GM19397 (cell line): ENCODE results near the gene GRM1.

Experiments
- ATAC-seq: cut with Tn5 transposase; IDR thresholded peaks from one replicate; pipeline ENCODE4 v1.9.1; 2021; ENCODE audit warnings: mild to moderate bottlenecking, moderate library complexity; ENCODE audit not compliant: unreplicated experiment

GRM1 gene

DNA sequence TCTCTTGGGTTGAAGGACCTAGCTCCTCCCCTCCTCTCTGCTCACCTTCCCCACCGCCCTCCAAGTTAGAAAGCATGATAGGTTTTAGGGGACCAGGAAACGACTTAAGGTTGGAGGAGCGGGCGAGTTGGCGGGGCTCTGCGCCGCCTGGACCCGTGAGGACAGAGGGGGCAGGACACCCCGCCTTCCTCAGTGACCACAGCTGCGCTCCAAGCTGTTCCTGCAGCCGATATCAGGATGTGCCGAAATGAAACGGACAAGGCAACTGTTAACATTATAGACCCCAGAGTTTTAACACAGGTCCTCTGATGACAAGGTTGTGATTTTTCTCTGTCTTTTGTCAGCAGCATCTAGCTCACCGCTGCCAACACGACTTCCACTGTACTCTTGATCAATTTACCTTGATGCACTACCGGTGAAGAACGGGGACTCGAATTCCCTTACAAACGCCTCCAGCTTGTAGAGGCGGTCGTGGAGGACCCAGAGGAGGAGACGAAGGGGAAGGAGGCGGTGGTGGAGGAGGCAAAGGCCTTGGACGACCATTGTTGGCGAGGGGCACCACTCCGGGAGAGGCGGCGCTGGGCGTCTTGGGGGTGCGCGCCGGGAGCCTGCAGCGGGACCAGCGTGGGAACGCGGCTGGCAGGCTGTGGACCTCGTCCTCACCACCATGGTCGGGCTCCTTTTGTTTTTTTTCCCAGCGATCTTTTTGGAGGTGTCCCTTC is at the start of gene GRM1:
TSS of gene GRM1 (plus strand) at position 212 of the 722 bp plus-strand sequence. CDS start at position 668, 456 bp downstream.
- no peak for ATAC-seq

DNA sequence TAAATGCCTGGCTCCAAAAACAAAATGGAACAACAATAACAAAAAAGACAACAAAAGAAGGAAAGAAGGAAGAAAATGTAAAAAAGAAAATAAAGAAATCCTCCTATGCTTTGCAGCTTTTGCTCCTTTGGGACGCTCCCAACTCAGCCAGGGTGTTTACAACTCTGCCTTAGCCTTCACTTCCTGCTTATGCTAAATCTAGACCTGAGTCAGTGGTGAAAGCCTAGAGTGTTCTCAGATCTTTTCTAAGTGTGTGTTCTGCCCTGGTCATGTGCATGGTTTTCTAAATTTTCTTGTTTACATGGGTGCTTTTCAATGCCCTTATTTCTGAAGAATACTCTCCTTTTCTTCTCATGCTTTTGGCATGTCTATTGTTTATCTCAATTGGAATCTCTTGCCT is 19.5 kb upstream of the GRM1 start:
- no peak for ATAC-seq

DNA sequence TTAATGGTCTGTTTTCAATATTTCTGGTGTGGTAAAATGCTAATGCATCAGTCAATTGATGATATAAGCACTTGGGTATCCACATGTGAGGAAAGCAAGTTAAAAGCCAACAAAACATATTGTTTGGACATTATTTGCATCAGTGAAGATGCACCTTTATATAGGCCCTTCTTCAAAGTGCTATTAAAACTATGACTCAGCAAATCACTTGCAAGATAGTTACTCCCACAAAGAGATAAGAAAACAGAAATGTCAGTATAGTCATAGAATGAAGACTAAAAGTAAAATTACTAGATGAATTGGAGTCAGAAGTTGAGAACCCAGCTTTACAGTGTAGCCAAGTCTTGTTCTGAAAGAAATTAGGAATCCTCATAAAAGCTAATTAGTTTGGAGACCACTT is 14.6 kb upstream of the GRM1 start:
- ATAC-seq, result no peak

DNA sequence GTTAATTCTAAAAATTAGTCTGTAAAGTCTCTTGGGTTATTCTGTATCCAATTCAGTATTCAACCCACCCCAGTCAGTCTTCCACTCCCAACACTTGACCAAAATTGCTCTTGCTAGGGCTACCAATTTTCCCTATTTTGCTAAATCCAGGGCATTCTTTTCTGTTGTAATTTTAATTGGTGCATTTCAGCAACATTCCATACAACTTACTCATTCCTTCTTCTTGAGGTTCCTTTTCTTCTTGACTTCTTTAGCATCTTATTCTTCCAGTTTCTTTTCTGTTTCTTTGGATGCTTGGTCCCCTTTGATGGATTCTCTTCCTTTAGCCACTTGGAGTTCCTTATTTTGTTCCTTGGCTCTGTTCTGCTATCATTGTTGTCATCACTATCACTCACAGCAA is 11.2 kb upstream of the GRM1 start:
- no peak for ATAC-seq

DNA sequence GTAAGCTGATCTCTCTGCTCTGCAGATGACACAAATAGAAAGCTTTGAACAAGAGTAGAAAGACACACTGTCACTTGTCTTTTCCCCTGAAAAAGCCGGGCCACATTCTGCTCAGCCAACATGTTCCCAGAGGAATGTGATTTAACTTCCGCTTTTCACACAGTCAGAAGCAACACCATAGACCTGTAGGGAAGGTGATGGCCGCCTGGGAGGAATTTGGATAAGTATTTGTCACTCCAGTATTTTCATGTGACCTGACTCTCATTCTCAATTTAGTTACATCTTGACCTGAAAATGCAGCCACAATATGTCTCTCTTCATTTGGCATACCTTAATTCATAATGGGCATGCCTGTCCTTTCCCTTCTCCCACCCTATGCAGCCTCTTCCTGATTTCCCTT is 2.0 kb upstream of the GRM1 start:
- ATAC-seq, result no peak

DNA sequence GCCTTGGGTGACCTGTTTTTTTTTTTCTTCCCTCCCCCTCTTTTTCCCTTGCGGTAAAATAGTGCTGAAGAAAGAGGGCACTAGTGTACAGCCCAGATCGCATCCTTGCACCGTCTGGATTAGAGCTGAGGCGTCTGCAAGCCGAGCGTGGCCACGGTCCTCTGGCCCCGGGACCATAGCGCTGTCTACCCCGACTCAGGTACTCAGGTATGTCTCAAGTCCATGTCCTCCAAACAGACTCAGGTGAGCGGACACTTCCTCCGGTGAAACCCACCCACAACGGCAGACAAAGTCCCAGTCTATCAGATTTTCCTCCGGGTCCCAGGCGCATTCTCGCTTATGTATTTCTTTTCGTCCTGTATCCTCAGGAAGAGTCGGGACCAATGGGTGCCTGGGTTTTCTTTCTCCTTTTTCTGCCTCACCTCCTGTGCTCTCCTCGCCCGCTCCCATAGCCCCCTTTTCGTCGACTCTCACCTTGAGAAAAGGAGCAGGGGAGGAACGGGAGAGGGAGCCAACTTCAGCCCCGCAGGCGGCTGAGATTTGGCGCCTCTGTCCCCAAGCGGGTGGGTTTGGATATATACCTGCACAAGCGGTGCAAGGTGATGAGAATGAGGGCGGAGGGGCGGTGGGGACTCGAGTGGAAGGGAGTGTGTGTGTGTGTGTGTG is 1.1 kb upstream of the GRM1 start:
- ATAC-seq, result no peak

DNA sequence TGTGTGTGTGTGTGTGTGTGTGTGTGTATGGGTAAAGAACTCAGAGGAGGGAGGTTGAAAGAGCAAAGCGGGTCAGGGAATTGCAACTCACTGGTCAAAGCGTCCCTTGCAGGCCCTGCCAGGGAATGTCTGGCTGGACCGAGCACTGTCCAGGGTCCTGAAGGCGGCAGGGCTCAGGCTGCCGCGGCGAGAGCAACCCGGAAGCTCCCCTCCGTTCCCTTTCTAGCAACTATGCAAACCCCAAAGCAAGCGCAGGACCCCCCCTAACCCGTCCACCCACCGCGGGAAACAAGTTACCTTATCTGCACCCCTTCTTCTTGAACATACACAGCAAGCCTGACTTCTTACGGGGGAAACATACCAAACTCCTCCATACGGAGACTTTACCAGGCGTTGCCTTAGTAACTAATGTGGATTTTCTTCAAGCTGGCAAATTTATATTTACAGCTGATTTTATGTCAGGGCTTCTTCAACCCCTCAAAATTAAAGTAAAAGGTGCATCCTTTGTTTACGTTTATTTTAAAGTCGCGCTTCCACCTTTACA is 538 bp upstream of the GRM1 start:
- peak; percentile 75 for ATAC-seq

DNA sequence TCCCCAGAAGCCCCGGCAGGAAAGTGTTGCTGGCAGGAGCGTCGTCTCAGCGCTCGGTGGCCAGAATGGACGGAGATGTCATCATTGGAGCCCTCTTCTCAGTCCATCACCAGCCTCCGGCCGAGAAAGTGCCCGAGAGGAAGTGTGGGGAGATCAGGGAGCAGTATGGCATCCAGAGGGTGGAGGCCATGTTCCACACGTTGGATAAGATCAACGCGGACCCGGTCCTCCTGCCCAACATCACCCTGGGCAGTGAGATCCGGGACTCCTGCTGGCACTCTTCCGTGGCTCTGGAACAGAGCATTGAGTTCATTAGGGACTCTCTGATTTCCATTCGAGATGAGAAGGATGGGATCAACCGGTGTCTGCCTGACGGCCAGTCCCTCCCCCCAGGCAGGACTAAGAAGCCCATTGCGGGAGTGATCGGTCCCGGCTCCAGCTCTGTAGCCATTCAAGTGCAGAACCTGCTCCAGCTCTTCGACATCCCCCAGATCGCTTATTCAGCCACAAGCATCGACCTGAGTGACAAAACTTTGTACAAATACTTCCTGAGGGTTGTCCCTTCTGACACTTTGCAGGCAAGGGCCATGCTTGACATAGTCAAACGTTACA is 817 bp downstream of the GRM1 start:
- ATAC-seq, result no peak

DNA sequence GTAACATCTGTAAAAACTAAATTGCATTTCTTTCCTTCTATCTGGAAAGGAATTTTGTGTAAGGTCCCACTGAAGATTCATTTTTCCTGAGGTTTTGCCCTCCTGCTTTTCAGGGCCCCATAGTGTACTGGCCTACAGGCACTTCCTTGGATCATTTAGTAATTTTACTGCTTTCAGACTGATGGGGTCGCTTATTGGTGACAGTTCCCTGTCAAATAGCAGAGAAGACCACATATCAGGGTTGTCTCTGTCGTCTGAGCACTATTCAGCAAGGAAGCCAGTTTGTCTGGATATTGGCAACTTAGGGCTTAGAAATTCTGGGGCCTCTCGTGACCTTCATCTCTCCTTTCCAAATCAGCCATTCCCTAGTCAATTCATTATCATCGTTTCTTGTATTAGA is 3.5 kb downstream of the GRM1 start:
- ATAC-seq, result no peak

DNA sequence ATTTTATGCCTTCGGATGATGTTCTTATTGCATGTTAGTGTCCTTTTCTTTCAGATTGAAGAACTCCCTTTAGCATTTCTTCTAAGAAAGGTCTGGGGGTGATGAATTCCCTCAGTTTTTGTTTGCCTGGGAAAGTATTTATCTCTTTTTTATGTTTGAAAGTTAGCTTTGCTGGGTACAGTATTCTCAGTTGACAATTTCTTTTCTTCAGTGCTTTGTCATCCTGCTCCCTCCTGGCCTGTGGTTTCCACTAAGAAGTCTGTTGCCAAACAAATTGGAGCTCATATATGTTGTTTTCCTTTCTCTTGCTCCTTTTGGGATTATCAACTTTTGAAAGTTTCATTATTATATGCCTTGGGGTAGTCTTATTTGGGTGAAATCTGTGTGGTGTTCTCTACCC is 11.5 kb downstream of the GRM1 start:
- ATAC-seq, result no peak

DNA sequence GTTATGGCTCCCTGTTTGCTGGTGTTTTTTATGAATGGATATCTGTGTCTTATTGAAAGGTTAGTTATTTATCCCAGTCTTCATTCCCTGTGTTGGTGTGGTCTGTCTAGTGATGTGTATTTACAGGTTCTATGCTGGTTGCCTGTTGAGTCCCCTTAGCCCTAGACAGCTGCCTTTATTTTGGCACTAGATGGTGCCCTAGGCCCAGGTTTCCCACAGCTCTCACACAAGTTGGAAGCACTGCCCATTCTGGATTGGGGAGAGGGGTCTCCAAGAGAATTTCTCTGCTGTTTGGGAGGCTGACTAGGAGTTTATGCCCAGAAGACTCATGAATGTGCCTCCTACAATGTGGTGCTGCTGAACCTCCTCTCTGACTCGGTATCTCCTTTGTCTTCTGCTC is 12.4 kb downstream of the GRM1 start:
- ATAC-seq, result peak; percentile 53

DNA sequence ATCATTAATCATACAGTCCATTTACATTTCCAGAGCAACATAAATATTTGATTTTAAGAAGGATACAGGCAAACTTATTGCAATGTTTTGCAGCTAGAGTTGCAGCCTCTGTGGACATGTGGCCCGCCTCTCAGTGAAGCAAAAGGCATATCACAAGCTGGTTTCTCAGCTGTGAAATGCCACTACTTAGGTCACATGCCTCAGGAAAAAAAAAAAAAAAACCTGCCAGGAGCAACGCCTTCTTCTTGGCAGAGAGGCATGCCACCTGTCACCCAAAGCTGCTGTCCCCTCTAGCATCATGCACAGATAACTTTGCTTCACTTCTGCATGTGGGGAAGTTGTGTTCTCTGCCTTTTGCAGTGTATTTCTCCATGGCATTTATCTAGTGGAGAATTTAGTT is 18.5 kb downstream of the GRM1 start:
- no peak for ATAC-seq

DNA sequence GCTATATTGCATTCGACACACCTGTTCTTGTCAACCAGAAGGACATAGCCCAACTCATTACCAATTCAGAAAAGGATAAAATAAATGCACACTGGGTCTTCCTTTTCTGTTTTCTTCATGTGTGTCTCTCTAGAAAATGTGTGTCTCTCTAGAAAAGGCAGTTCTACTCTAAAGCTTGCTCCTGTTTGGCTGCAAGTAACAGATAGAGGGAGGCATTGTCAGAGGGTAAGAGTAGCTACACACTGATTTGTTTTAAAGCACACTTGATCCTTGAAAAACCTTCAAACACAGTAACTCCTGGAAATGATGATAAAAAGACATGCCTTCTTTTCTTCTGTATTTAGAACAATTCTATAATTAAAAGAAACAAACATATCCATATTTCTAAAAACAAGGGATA is 21.3 kb downstream of the GRM1 start:
- ATAC-seq, result no peak

DNA sequence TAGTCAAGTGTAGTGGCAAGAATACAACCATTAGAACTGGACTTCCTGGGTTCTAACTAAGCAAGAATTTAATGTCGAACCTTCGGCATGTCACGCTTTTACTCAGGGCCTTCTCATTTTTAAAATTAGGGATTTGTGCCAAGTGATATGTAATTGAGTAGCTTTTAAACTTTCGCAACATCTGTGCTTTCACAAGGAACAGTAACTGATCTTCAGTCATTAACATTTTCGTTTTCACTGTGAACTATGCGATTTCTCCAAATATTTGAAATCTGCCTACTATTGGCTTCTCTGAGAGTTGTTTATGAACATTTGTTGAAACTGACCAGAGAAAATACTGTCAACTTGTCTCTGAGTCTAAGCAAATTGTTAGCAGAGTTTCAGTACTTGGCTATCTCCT is 27.6 kb downstream of the GRM1 start:
- ATAC-seq, result no peak

DNA sequence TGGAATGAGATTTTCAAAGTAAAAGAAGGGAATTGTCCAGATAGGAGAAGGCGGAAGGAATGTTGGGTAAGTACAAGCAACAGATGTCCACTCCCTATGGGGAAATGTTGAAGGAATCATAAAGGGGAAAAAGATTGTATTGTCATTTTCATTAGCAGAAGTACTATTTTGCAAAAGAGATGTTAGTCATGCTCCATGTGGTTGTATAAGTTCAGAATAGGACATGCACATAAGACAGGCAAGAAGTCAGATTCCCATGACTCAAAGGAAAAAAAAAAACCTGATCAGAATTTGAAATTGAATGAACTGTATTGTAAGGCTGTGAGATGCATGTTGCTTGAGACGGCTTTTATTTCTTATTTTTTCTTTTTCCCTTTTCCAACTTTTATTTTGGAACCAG is 36.8 kb downstream of the GRM1 start:
- ATAC-seq, result no peak

DNA sequence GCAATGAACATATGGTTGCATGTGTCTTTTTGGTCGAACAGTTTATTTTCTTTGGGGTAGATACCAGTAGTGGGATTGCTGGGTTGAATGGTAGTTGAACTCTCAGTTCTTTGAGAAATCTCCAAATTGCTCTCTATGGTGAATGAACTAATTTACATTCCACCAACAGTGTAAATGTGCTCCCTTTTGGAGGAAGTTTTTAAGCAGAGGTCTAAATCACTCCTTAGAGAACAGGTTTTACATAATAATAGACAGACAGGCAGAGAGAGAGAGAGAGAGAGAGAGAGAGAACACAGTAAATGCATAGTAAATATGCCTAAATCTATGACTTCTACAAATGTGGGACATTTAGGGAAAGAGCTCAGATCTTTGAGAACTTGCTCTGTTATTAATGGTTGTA is 37.6 kb downstream of the GRM1 start:
- no peak for ATAC-seq

DNA sequence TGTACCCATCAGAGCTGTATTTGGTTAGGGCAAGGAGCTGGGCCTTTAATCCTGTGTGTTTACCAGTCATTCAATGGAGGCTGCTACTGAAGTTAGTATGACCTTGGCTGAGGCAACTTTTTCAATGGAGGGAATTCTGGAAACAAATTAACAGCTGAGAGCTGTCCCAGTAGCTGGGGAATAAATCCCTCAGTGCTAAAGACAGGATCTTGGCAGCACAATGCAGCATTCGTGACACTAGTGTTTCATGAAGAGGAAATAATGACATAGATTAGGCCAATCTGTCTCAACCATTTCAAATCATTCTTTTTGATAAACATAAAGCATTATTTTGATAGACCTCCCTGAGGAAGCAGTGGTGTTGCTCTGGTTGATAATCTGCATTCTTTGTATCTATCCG is 42.9 kb downstream of the GRM1 start:
- ATAC-seq, result no peak

DNA sequence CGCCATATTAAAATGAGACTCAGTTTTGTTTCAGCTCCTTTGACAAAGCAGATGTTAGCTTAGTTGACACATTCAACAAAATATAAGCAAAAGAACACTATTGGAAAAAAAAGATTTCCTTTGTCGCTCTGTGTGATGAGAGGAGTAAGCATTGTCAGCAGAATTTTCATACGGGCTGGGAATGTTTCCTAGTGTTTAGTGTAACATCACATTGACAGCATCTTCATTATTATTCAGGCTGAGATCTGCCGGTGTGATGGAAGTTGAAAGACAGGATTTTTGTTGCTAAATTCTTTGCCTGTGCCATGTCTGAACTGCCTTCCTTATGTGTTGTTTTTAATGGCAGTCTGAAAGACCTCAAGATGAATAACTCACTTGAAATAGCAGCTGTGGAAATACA is 49.1 kb downstream of the GRM1 start:
- no peak for ATAC-seq

DNA sequence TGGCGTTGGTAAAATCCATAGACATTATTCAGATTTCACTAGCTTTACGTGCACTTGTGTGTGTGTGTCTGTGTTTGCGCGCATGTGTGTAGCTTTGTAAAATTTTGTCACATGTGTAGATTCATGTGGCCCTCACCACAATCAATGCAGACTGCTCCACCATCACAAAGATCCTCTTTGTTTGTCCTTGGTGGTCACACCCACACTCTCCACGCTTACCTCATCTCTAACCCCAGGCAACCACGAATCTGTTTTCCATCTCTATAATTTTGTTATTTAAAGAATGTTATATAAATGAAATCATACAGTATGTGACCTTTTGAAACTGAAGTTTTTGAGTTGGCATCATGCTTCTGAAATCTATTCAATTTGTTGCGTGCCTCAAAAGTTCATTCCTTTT is 58.5 kb downstream of the GRM1 start:
- no peak for ATAC-seq

DNA sequence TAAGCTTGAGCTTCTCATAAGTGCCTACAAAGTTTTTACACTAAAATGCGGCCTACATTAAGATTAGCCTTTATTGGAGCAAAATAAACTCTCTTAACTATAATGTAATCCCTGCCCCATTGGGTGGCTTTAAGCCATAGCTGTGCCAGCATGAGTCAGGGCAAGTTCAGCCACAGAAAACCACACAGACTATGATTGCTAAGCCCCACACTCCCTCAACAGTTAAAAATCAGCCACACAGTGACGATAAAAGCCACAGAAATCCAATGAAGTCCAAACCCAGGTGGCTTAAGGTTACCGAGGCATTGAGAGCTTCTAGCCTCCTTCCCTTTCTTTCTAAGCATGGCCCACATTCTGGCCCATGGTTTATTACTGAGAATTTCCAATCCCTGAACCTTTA is 61.6 kb downstream of the GRM1 start:
- ATAC-seq, result no peak

DNA sequence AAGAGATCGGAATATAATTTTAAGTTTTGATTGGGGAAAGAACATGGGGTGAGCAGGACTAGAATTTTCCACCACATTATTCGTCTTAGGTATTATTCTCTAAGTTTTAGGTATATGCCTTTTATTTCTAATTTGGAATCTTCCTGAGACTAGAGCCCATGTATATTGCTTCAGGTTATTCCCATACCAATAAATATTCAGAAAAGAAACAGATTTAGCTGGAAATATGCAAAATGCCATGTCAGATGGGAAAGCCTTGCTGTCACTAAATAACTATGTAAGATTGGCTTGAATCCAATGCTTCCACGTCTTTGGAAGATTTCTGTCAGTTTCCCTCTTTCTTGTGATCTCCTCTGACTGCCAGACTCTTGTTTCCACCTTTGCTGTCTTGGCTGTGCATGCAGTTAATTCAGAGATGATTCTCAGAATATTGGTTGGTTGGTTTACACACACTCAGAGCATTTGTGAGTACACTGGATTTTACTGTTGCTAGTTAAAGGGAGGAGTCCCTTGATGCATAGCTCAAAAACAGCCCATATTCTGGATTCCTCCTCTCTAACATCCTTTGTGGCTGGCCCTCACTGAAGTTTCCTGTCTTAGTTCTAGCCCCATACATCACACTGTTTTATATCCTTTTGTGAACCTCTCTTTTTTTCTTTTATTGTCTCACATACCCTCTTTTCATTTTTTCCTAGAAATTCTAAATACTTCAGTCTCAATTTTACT is 64.3 kb downstream of the GRM1 start:
- no peak for ATAC-seq
